ENCODE data around the gene MRPL23. TPM values are rescaled to one million over a fixed set of nuclear protein-coding genes. Genes with fewer than 3 reads are reported as not detected.

Gene MRPL23
- 3.6 and 173 TPM in 2 replicates for total RNA-seq

DNA sequence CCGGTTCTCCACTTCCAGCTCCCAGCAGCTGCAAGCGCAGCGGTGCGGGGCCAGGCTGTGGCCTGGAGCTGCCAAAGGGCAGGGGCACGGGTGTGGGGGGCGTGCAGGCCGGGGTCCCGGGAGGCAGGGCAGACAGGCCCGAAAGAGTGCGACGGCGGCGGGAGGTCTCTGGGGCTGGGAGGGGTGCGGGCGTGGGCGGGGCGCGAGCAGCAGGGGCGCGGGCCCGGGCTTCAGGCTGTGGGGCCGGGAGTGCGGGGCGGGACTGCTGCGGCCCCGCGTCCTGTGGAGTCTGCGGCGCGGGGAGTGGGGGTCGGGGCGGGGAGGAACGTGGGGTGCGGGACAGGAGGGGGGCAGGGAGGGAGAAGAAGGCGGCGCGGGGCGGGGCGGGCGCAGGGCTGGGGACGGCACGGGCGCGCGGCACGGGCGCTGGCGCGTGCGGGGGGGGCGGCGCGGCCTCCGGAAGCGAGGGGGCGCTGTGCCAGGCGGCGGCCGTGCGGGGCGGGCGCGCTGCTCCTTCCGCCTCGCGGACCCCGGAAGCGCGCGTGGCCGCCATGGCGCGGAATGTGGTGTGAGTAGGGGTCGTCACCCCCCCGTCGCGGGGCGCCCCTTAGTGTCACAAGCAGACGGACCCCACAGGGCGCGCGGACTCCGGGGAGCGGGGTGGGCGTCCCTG lies at the start of gene MRPL23:
MRPL23 (plus strand) TSS at position 521 of the 673 bp plus-strand sequence; CDS start at position 552, 31 bp downstream.
- DNase-seq (ENCODE audit: low read depth) = no peak

DNA sequence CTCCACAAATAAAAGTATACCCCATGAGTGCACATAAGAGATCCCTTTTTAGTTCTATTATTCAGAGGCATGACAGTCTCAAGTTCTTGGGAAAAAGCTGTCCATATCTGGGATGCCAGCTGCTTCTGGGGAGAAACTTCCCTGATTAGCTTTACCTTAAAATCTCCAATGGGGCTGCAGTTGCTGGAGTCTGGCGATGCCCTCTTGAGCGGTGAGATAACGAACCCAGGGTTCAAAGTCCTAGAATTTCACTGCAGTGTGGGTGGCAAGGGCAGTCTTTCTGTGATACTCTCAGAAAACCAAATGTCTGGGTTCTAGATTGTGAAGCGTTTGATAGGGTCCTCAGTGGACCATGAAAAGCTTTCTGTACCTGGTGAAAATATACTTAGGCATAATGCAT lies 48.0 kb upstream of the MRPL23 start:
- DNase-seq (ENCODE audit: low read depth) = no peak

DNA sequence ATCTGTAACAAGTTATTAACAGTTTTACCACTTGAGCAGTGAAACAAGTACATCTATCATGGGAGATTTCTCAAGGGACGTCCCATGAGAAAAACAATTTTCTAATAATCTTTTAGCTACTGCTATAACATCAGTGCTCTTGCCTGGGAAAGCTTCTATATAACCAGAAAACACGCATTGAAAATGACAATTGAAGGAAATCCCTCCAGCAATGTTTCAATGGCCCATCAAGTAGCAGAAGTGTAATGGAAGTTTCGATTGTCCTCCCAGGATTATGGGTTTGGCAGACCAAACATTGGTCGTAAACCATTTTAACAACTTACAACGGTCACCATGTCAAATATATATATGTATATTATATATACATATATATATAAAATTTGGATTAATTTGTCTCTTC lies 47.4 kb upstream of the MRPL23 start:
- no peak for DNase-seq (ENCODE audit: low read depth)

DNA sequence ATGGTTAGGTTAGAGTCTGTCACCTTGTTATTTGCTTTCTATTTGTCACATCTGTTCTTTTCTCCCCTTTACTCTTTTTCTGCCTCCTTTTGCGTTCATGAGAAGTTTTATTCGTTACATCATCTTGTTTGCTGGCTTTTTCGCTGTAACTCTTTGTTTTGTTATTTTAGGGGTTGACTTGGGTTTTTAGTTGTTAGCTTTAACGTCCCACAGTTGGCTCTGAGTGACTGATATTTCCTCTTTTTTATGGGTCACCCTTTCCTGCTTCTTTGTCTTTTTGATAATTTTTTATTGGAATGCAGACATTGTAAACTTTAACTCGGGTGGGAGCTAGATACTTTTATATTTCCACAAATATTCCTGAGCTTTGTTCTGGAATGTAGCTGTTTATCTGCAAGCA lies 41.0 kb upstream of the MRPL23 start:
- no peak for DNase-seq (ENCODE audit: low read depth)

DNA sequence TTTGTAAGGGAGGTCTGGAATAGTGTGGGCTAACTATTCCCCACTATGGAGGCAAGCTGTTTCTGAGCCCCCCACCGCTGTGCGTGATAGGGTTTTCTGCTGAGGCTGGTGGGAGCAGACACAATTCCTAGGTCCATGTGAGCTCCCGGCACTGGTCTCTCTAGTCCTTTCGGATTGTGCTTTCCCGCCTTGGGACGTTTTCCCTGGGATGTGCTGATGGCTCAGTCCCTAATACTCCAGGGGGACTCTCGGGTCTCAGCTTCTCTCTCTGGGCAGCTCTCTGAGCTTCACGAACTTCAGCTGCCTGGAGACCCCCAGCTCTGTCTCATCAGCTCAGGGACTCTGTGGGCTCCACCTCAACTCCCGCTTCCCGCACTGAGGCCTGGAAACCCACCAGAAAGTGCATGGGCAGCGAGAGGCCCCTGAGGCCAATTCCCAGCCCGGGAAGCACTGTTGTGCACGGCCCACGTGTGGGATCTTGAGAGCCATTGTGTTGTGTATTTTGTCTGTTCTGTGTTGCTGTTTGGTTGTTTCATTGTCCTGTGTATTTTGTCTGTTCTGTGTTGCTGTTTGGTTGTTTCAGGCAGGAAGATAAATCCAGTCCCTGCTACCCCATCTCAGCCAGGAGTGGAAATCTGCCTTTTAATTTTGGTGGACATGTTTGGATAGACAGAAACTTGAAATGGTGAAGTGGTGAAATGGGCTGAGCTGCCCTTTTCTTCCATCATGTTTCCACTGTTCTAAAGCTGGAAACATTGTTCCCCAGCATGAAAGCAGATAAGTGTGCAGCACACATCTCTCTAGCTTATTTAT lies 40.3 kb upstream of the MRPL23 start:
- DNase-seq (ENCODE audit: low read depth) = no peak

DNA sequence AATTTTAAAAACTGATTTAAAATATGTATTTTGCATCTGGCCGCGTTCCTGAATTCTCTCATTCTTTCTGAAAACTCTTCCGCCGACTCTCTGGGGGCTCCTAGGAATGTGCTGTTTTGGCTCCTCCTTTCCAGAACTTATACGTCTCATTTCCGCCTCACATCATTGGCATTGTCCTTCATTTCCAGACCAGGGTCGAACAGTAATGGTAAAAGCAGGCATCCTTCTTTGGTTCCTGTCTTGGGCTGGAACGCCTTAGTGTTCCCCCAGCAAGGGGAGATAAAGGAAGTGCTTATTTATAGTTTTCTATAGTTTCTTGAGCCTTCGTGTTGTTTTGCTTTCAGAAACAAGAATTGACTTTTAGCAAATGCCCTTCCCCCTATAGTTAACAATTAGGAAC lies 38.5 kb upstream of the MRPL23 start:
- DNase-seq (ENCODE audit: low read depth) = no peak

DNA sequence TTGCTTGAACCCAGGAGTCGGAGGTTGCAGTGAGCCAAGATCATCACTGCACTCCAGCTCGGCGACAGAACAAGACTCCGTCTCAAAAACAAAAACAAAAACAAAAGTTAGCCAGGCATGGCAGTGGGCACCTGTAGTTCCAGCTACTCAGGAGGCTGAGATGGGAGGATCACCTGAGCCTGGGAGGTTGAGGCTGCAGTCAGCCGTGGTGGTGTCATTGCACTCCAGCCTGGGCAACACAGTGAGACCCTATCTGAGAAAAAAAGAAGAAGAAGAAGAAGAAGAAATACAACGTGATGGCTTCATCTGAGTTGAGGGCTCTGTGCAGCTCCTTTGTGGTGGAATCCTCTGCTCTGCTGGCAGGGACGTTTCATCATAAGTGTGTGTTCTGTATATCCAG lies 37.6 kb upstream of the MRPL23 start:
- DNase-seq (ENCODE audit: low read depth) = no peak

DNA sequence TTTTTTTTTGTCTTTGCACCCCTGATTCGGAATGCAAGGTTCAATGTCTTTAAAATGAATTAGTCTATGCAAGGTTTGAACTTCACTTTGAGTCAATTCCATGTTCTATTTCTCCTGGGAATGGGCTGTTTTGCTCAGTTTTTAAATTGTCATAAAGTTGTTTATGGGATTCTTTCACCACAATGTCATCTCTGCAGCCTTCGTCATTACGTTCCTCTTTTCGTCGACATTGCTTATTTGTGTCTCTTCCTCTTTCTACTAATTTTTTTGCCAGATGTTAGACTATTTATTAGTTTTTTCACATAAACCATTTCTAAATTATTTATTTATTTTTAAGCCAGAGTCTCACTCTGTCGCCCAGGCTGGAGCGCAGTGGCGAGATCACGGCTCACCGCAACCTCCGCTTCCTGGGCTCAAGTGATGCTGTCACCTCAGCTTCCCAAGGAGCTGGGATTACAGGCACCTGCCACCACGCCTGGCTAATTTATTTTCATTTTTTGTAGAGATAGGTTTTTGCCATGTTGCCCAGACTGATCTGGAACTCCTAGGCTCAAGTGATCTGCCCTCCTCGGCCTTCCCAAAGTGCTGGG lies 34.7 kb upstream of the MRPL23 start:
- no peak for DNase-seq (ENCODE audit: low read depth)

DNA sequence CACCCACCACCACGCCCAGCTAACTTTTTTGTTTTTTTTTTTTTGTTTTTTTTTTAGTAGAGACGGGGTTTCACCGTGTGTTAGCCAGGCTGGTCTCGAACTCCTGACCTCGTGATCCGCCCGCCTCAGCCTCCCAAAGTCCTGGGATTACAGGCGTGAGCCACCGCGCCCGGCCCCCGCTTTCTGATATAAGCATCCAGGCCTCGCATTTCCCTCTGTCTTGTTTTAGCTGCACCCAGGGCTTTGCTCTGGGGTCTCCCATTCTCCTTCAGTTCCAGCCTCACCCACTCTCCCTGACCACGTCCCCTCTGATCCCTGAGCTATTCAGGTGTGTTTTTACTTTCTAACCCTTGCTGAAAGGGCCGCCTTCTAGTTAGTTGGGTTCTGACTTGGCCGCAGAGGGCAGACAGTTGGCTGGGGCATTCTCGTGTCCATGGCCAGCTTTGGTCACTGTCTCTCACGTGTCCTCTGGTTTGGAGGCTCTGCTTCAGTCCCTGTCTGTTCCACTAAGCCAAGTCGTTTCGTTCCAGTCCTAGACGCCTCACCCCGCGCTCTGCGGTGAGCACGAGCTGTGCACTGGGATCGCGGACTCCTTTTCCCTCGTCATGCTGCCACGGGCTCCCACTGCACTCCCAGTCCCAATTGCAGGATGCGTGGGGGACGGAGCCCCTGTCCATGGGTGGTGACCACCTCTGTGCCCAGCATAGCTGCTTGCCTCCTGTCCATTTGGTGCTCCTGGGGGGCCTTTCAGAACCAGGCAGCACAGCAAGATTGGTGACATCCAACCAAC lies 33.7 kb upstream of the MRPL23 start:
- DNase-seq (ENCODE audit: low read depth) = no peak

DNA sequence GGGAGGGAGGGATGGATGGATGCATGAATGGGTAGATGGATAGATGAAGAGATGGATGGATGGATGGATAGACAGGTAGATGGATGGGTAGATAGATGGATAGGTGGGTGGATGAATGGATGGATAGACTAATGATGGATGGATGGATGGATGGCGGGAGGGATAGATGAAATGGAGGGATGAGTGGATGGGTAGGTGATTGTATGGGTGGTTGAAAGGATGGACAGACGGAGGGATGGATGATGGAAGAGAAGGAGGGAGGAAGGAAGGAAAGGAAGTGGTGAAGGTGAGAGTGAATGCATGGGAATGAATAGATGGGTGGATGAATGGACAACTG lies 31.4 kb upstream of the MRPL23 start:
- no peak for DNase-seq (ENCODE audit: low read depth)

DNA sequence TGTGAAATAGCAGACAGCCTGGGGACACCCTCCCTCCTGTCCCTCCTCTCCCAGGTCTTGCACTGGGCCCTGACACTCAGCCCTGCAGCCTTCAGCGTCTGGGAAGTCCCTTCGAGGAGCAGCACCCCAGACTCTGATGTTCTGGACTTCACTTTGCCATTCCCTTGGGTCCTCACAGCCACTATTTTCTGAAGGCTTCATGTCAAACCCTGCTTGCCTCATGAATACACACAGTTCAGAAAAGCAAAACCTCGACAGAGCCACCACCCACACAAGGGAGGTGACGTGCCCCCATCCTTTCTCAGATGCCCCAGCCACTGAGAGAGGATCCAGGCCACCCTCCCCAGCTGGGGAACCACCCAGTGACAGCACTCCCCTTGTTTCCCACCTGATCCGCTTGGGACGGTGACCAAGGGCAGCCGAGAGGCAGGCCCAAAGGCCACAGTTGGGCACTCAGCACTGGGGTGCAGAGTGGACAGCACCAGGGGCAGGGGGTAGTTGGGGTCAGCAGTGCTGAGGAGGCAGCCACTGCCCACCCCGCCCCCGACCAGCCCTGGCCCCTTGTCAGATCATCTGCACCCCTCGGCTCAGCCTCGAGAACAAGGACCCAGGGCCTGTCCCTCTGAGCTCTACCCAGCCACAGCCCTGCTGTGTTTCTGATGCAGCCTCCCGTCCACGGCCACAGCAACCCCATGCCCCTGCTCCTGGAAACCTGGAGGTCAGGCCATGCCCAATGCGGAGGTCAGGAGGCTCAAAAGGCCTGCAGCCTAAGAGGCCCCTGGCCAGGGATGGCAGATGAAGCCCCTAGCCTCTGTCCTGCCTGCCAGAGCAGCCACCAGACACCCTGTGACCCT lies 30.8 kb upstream of the MRPL23 start:
- no peak for DNase-seq (ENCODE audit: low read depth)

DNA sequence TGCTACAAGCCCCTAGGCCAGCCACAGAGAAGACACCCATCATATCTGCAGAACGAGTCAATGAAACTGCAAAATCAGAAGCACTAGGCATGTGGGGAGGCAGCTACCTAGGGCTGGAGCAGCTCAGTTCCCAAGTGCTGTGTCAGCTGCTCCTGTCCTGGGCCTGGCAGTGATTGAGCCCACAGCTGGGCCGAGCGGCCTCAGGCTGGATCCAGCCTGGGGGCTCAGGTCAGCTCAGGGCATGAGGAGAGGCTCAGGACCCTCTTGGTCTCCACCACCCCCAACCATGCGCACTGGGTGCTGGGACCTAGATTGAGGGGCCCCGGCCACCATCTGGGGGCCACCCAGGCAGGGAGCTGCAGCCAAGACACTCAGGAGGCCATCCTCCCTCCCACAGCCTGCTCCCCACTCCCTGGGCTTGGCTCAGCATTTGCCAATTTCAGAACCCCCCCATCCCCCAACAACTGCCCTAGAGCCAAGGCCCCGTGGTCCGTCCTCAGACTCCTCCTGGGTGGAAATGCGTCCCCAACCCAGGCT lies 30.1 kb upstream of the MRPL23 start:
- DNase-seq (ENCODE audit: low read depth) = no peak

DNA sequence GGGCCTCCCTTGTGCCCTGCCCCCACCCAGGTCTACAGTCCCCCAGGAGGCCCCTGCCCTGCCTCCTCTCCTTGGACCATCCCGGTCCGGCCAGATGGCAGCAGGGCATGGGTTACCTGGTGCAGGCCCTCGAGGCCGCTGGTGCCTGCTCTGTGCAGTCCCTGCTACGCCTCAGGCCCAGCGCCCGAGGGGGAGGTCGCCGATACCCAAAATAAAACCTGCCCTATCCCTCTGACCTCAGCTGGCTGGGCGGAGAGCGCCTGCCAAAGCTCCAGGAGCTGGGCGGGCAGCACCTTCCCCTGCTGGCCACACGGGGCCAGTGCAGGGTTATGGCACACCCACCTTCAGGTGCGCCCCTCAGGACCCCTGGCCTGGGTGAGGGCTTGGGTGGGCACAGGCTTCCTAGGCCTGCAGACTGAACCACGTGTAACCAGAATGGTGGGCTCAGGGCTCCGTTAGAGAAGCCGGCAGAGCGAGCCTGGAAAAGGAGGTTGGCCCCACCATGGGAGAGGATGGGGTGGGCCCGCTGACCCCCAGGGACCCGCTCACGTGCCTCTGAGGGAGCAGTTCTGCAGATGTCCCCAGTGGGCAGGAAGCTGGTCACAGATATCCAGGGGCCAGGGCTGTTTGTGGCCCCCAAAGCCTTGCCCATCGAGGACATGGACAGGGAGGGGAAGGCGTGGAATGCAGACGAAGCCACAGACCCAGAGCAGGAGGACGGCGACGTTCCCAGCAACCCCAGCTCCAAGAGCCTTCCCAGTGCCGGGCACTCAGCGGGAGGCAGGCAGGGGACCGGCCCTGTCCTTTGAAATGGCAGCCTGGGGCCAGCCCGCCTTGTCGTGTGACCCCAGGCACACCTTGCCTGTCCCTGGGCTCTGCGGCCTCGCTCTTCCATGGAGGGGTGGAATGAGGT lies 29.4 kb upstream of the MRPL23 start:
- DNase-seq (ENCODE audit: low read depth) = no peak

DNA sequence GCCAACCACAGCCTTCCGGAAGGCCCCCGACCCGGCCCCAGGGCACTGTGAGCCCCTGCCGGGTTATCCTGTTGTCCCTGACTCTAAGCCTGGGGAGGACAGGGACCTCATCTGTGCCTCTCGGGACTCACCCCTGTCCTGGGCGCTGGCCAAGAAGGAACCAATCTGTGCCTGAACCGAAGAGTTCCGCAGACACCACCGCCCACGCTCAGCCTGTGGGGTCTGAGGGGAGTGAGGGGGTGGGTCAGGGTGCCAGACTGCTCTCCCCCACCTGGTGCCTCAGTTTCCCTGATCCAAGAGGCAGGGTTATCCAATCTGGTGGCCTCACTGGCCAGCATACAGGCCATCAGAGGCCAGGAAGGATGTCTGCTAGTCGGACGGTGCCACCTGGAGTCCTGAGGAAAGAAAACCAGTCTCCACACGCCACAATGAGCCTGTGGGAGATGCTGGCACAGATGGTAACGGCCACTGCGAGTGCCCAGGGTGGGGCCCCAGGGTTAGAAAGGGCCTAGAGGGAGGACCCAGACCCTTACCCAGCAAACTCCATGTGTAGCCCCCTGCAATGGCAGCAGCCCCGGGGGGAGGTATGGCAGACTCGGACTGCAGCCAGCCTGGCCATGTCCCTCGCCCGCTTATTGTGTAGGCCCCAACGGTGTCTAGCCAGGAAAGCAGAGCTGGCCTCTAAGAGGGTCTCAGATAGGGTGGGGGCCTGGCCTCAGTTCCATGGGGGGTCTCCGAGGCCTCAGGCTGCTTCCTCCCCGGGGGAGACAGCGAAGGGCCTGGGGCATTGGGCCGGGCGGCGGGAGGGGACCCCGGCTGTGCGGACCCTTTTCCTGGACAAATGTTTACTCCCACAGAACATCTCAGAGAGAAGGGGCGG lies 28.5 kb upstream of the MRPL23 start:
- DNase-seq (ENCODE audit: low read depth) = no peak

DNA sequence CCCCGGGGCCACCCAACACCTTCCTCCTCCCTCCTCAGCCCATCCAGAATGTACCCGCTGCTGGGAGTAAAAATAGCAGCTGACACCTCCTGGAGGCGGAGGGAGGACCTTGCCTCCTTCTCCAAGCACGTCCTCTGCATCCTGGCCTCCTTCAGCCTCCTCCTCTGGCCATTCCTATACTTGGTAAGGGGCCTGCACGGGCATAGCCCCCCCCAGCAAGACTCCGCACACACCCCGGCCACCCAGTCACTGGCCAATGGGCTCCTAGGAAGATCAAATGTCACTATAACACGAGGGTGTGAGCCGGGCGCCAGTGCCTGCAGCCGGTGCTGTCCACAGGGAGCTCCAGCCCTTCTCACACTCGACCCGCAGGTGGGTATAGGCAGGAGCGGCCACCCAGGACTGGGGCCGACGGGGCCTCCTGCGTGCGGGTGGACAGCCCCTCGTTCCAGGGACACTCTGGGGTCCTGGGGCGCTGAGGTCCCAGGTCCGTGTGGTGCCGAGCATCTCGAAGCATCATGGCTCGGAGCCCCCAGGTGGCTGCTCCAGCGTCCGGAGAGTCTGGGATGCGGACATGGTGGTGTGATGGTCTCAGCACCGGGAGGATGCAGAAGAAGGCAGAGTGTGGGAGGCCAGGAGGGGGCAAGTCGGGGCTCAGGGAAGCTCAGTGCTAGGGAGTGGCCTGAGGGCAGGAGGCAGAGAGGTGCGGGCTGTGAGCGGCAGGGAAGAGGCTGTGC lies 27.6 kb upstream of the MRPL23 start, which contains the start of gene TNNT3:
TNNT3 (plus strand) TSS at position 313 of the 737 bp plus-strand sequence. CDS start 3,172 bp downstream, outside the sequence.
- DNase-seq (ENCODE audit: low read depth) = no peak

DNA sequence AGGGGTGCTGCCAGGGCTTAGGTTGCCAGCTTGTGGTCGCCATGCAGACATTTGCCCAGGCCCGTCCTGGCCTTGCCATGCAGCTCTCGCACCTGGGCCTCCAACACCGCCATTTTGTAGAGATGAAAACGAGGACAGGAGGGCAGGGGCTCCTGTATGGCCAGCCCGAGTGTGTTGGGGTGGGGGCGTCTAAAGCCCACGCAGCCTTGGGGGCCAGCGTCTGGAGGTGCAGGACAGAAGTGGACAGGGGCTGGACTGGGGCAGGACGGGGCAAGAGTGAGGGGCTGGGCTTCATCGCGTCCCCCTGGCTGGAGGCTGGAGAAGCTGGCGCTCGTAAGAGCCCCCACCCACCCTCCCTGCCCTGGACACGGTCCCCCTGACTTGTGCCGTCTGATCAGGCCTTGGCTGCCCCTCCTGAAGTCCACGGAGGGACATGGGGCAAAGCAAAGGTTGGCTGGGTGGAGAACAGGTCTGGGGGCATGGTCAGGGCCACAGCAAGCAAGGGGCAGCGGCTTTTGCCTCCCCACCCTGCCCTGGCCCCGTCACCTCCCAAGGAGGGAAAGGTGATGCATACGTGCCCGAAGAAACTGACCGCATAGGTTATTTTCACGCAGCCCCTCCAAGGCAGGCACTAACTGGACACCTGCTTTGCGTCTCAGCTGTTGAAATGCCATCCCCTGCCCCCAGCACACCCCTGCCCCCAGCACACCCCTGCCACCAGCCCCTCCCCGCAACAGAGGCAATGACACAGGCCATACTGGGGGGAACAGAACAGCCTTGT lies 26.8 kb upstream of the MRPL23 start:
- DNase-seq (ENCODE audit: low read depth) = no peak

DNA sequence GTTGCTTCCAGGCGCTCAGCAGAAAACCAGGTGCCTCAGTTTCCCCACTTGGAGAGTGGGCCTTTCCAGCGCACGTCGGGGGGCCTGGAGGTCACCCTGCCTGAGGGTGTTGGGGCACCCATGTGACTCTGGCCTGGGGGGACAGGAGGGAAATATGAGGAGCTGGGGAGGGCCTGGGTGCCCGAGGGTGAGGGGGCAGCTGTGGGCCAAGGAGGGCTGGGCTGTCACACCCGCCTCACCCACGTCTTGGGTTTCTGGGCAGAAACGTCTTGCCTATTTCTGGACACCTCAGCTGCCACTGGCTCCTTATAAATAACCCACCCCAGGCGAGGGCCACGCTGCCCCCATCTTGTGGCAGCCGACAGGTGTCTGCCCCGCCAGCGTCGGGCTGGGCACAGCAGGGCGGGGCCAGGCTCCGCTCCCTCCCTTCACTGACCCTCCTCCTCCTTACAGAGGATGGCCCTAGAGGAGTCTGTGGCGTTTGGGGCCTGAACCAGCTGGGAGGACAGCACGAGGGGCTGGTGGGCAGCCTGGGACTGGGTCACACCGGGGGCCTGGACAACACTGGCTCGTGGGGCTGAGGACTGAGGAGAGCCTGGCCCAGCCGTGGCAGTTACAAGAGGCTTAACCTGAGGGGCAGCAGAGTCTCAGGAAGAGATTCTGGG lies 26.1 kb upstream of the MRPL23 start:
- no peak for DNase-seq (ENCODE audit: low read depth)
